HL-60 (cell line): ENCODE results near the gene INO80.

Experiments
- DNase-seq, 2 experiments: peaks; one replicate each; pipeline ENCODE4 v3.0.0-alpha.2; 2010 to 2020; ENCODE audit warnings: low read depth in 1 of 2, low spot score in 1 of 2
- H3K27ac ChIP-seq: fragments of 250-450 bp; sonication (Bioruptor Pico); replicated peaks from 2 replicates; pipeline ENCODE4 v1.5.1; 2020; ENCODE audit warnings: mild to moderate bottlenecking, moderate library complexity
- H3K27me3 ChIP-seq: fragments of 250-450 bp; sonication (Bioruptor Pico); 2 replicates; pipeline ENCODE4 v1.5.1; 2021; ENCODE audit warnings: mild to moderate bottlenecking, moderate library complexity; ENCODE audit not compliant: insufficient read depth, poor library complexity, severe bottlenecking
- H3K4me3 ChIP-seq: replicated peaks from 2 replicates; pipeline ENCODE4 v1.5.1; 2011; ENCODE audit warnings: mild to moderate bottlenecking, control low read depth, low read length; ENCODE audit not compliant: insufficient read depth
- CTCF ChIP-seq: IDR thresholded peaks from one replicate; pipeline ENCODE4 v1.5.1; 2011; ENCODE audit warnings: low read length, control low read depth, inconsistent platforms; ENCODE audit not compliant: insufficient read depth
- GABPA ChIP-seq: IDR thresholded peaks from 2 replicates; pipeline ENCODE4 v1.6.1; 2012; ENCODE audit warnings: low read depth
- POLR2AphosphoS5 ChIP-seq: IDR thresholded peaks from 2 replicates; pipeline ENCODE4 v1.6.1; 2012; ENCODE audit warnings: low read depth
- REST ChIP-seq: IDR thresholded peaks from 2 replicates; pipeline ENCODE4 v1.6.1; 2012; ENCODE audit warnings: low read depth; ENCODE audit not compliant: insufficient replicate concordance
- SPI1 ChIP-seq: IDR thresholded peaks from 2 replicates; pipeline ENCODE4 v1.6.1; 2012; ENCODE audit warnings: low read depth, mild to moderate bottlenecking, borderline replicate concordance

The INO80 gene

GRCh38 chr15:41072013-41072412 lies 44.1 kb downstream of the INO80 start:
- TF ChIP-seq CTCF = no peak
- TF ChIP-seq POLR2AphosphoS5 = no peak
- no peak for TF ChIP-seq REST
- TF ChIP-seq GABPA = no peak
- TF ChIP-seq SPI1 = no peak
- Histone ChIP-seq H3K4me3 (no peak overlapping the region), H3K27me3 (no peaks in the 10 kb centered on the region), H3K27ac (no peak overlapping the region)
- DNase-seq = no peak

- Histone ChIP-seq H3K27me3 (no peaks in the 10 kb centered on the region), H3K27ac (no peak overlapping the region), H3K4me3 (no peak overlapping the region)
- no peak for DNase-seq
- TF ChIP-seq POLR2AphosphoS5 (no peak), SPI1 (no peak), GABPA (no peak), CTCF (no peak), REST (no peak)
These were observed 49.6 kb downstream of the INO80 start for GRCh38 chr15:41066516-41066915.

GRCh38 chr15:41061667-41062066 lies 54.4 kb downstream of the INO80 start:
- Histone ChIP-seq H3K27ac (no peak overlapping the region), H3K27me3 (no peaks in the 10 kb centered on the region), H3K4me3 (no peak overlapping the region)
- TF ChIP-seq REST = no peak
- no peak for TF ChIP-seq GABPA
- no peak for TF ChIP-seq CTCF
- TF ChIP-seq SPI1 = no peak
- no peak for TF ChIP-seq POLR2AphosphoS5
- DNase-seq = no peak
